ENCODE measurements around the gene NOTUM. TPM values are rescaled to one million over a fixed set of nuclear protein-coding genes. Genes with fewer than 3 reads are reported as not detected.

NOTUM gene
- total and polyA plus RNA-seq, 9 of the 15 experiments (the other 6 are each of a cell fraction or from before 2014, with no cell fraction given), result 0.03 to 14.0 (median 4.1) TPM

- TF ChIP-seq ZBTB11 (CRISPR knock-in tag; IDR thresholded peaks at IDR 0.05), result no peak
- no peak for TF ChIP-seq GATAD2B (IDR thresholded peaks at IDR 0.05; ENCODE audit: borderline replicate concordance)
- TF ChIP-seq AFF4 (CRISPR knock-in tag; IDR thresholded peaks at IDR 0.05), result no peak
- TF ChIP-seq ZBTB43 (CRISPR knock-in tag; IDR thresholded peaks at IDR 0.05), result no peak
- TF ChIP-seq NR2C1 (IDR thresholded peaks at IDR 0.05), result no peak
- TF ChIP-seq NR2C1 (tag; IDR thresholded peaks at IDR 0.05), result no peak
- no peak for TF ChIP-seq ZFP1 (CRISPR knock-in tag; IDR thresholded peaks at IDR 0.05)
- TF ChIP-seq ZFX (CRISPR knock-in tag; IDR thresholded peaks at IDR 0.05), result peak; percentile 24; the same call in 1 of the 2 replicates
- no peak for TF ChIP-seq ARHGAP35 (IDR thresholded peaks at IDR 0.05; ENCODE audit: partially characterized antibody)
- 0 out of 2 replicates have a peak, but pooled peaks have one; percentile 21 for TF ChIP-seq THAP12 (CRISPR knock-in tag; IDR thresholded peaks at IDR 0.05)
- no peak for TF ChIP-seq ZNF324 (CRISPR knock-in tag; IDR thresholded peaks at IDR 0.05)
- no peak for TF ChIP-seq ZBTB9 (CRISPR knock-in tag; IDR thresholded peaks at IDR 0.05)
Observed at GRCh38 chr17:81921996-81922565, 38.9 kb downstream of the NOTUM start (continued).
